GM11168 (cell line): ENCODE results near the gene CGN.

ENCODE experiments used
- in situ Hi-C: fragments of 300-500 bp; cut with MboI; formaldehyde crosslinking; loops from one replicate; pipeline ENCODE4 v1.12.0; 2022; ENCODE audit warnings: low sequenced_read_pairs; ENCODE audit not compliant: unreplicated experiment

Gene CGN

GRCh38 chr1:151584780-151585179 is 73.6 kb downstream of the CGN start:
- in situ Hi-C loops: no loop called here

GRCh38 chr1:151585622-151586021 is 74.4 kb downstream of the CGN start:
- in situ Hi-C loops: no loop called here
